ENCODE data around the gene RHOA.
"Not testable (repeated sequence)": the region's sequence is repeated elsewhere in the genome, so short reads cannot be mapped to it uniquely, and the experiment has no call there.

RHOA gene

GRCh38 chr3:49333091-49333490, 78.7 kb downstream of the RHOA start:
- DNase-seq (ENCODE audit: low read depth in 2 of 3, low spot score in 2 of 3): no peak

GRCh38 chr3:49329186-49329585, 82.6 kb downstream of the RHOA start:
- no peak for DNase-seq (ENCODE audit: low read depth in 2 of 3, low spot score in 2 of 3)

GRCh38 chr3:49328350-49328749, 83.4 kb downstream of the RHOA start:
- DNase-seq (ENCODE audit: low read depth in 2 of 3, low spot score in 2 of 3): not testable (repeated sequence)

- no peak for DNase-seq (ENCODE audit: low read depth in 2 of 3, low spot score in 2 of 3)
Measured at GRCh38 chr3:49327485-49327884, 84.3 kb downstream of the RHOA start.

- no peak for DNase-seq (ENCODE audit: low read depth in 2 of 3, low spot score in 2 of 3)
Measured at GRCh38 chr3:49324768-49325167, 87.0 kb downstream of the RHOA start.

- DNase-seq (ENCODE audit: low read depth in 2 of 3, low spot score in 2 of 3): no peak
Measured at GRCh38 chr3:49316696-49317457, 94.9 kb downstream of the RHOA start.

GRCh38 chr3:49313896-49314688, 97.7 kb downstream of the RHOA start:
- no peak for DNase-seq (ENCODE audit: low read depth in 2 of 3, low spot score in 2 of 3)

- no peak for DNase-seq (ENCODE audit: low read depth in 2 of 3, low spot score in 2 of 3)
Measured at GRCh38 chr3:49311283-49311682, 100.5 kb downstream of the RHOA start.

- no peak for DNase-seq (ENCODE audit: low read depth in 2 of 3, low spot score in 2 of 3)
Measured at GRCh38 chr3:49310677-49311076, 101.1 kb downstream of the RHOA start.
